Heart left ventricle (tissue), 13 donors: ENCODE results near the gene RNF213.

Experiments
- POLR2A ChIP-seq, 2 donors: fragments of 450-650 bp; IDR thresholded peaks; one replicate each; pipeline ENCODE4 v1.6.1; 2017; ENCODE audit warnings: antibody characterized with exemption in 2 of 2, mild to moderate bottlenecking in 2 of 2, moderate library complexity in 2 of 2
- TF ChIP-seq, protein P1 (sequence below), 12 donors: fragments of 200-600 bp; sonication (generic) in 4 of 12; IDR thresholded peaks; one replicate each; pipeline versions ENCODE4 v1.5.0 to v1.8.0; 2018 to 2022; ENCODE audit warnings: antibody characterized with exemption in 12 of 12, mild to moderate bottlenecking in 5 of 12
- donor health status: ischemic (EF 13 %, LVEDD 7.1; RV severe dilation, severe dysfunction).
- donor health status: DM: no; HTN: yes; CAD: no.
- donor health status: DM: no; HTN: no; CAD: no.
- donor health status: ischemic (EF 25% LVEDD 6.9; RV normal size, moderate dysfunction).
- donor health status: ischemic (EF 25% LVEDD 5.7; RV mildly dilated, moderate dysfunction).
- donor health status: ischemic (EF 35%, LVEDD 5.7; RV mildly dilated, moderate dysfunction).
- donor health status: nonischemic (EF 11% LVEDD 7.7; RV severe dilation, severe dysfunction).
- donor health status: DM: yes; HTN: yes; CAD: no.
- donor health status: PGD.
- donor health status: ischemic (EF 29% LVEDD 5.4; RV normal size, mild dysfunction).
- donor health status: nonischemic (EF 23%, LVEDD 6.1; RV moderate dilation, normal function).

DNA sequence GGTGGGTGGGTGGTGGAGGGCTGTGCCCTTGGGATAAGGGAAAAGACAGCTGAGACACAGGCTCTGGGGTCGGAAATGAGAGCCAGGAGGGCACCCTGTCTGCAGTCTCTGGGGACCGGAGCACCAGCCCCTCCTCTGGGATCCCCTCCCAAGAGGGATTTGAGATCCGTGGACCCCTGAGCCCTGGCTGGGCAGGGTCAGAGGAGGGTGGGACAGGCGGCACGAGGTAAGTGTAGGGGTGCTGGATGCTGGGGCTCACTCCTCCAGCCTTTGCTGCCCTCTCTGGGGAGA lies 40.9 kb upstream of the RNF213 start:
- TF ChIP-seq, protein P1, sequence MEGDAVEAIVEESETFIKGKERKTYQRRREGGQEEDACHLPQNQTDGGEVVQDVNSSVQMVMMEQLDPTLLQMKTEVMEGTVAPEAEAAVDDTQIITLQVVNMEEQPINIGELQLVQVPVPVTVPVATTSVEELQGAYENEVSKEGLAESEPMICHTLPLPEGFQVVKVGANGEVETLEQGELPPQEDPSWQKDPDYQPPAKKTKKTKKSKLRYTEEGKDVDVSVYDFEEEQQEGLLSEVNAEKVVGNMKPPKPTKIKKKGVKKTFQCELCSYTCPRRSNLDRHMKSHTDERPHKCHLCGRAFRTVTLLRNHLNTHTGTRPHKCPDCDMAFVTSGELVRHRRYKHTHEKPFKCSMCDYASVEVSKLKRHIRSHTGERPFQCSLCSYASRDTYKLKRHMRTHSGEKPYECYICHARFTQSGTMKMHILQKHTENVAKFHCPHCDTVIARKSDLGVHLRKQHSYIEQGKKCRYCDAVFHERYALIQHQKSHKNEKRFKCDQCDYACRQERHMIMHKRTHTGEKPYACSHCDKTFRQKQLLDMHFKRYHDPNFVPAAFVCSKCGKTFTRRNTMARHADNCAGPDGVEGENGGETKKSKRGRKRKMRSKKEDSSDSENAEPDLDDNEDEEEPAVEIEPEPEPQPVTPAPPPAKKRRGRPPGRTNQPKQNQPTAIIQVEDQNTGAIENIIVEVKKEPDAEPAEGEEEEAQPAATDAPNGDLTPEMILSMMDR (IDR thresholded peaks at IDR 0.05): no peak
- no peak for TF ChIP-seq POLR2A (IDR thresholded peaks at IDR 0.05)
